Measurements from ENCODE around the gene MAML2.

The MAML2 gene

DNA sequence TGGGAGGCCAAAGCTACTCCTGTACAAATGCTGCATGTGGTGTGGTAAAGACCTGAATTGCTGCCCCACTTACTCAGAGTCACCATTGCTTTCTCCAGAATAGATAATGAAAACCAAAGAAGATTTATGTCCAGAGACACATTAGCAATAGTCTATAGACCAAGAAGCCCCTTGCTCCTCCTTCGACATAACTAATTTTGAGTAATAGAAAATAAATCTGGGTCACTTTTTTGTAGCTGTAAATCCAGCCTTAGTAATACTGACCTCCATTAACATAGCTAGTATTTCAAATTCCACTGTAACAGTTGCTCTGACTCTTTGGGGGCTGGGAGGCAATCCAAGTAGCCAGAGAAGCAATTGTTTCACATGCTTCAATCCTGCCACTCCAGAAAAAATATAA, 145.9 kb downstream of the MAML2 start:
- TF ChIP-seq, protein P1, sequence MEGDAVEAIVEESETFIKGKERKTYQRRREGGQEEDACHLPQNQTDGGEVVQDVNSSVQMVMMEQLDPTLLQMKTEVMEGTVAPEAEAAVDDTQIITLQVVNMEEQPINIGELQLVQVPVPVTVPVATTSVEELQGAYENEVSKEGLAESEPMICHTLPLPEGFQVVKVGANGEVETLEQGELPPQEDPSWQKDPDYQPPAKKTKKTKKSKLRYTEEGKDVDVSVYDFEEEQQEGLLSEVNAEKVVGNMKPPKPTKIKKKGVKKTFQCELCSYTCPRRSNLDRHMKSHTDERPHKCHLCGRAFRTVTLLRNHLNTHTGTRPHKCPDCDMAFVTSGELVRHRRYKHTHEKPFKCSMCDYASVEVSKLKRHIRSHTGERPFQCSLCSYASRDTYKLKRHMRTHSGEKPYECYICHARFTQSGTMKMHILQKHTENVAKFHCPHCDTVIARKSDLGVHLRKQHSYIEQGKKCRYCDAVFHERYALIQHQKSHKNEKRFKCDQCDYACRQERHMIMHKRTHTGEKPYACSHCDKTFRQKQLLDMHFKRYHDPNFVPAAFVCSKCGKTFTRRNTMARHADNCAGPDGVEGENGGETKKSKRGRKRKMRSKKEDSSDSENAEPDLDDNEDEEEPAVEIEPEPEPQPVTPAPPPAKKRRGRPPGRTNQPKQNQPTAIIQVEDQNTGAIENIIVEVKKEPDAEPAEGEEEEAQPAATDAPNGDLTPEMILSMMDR (conservative IDR thresholded peaks at IDR 0.05; ENCODE audit: low read depth): no peak
- POLR2A ChIA-PET (ENCODE audit: low non-redundant PET): no interaction called here
- no peak for DNase-seq (ENCODE audit: low spot score)
- H3K27ac ChIP-seq: no peak overlapping the region
- CTCF ChIA-PET: no interaction called here

DNA sequence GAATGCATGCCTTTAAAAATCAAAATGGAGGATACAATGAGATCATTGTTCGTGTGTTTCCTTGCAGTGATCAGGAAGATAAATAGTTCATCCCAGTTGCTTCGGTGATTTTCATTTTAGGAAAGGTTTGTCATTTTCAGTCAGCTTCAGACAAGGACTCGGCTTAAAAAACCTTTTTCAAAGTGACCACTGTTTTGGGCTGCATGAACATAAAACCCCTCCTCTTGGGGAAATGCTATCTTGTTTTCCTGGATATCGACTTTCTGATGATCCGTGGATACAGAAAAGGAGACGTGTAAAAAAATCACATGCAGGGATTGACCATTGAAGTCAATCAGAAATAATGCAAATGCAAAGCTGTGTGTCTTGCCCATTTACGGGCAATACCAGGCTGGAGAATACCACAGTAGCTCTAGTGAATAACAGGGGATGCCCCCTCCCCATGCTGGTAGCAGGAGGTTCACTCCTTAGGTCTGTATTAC, 146.8 kb downstream of the MAML2 start:
- CTCF ChIA-PET: no interaction called here
- no peak overlapping the region for H3K27ac ChIP-seq
- TF ChIP-seq, protein P1 (conservative IDR thresholded peaks at IDR 0.05; ENCODE audit: low read depth): no peak
- no peak for DNase-seq (ENCODE audit: low spot score)
- POLR2A ChIA-PET (ENCODE audit: low non-redundant PET): no interaction called here

DNA sequence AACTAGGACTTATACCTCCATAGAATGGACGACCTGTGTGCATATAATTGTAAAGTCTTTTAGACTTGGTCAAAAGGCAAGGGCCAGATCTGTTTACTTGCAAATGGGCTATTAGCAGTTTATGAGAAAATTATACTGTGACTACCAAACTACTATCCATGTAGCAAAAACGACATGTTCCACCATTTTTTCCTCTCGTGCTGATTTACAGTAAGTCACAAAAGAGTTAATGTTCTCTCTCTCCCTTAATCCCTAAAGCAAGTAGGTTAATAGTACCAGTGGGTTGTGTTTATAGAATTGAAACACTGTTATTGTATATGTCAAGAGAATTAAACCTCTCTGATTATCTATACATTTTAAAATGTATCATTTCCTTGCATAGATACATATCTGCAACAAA, 147.3 kb downstream of the MAML2 start:
- TF ChIP-seq, protein P1 (conservative IDR thresholded peaks at IDR 0.05; ENCODE audit: low read depth): no peak
- no peak for DNase-seq (ENCODE audit: low spot score)
- H3K27ac ChIP-seq: no peak overlapping the region
- CTCF ChIA-PET: no interaction called here
- POLR2A ChIA-PET (ENCODE audit: low non-redundant PET): no interaction called here

DNA sequence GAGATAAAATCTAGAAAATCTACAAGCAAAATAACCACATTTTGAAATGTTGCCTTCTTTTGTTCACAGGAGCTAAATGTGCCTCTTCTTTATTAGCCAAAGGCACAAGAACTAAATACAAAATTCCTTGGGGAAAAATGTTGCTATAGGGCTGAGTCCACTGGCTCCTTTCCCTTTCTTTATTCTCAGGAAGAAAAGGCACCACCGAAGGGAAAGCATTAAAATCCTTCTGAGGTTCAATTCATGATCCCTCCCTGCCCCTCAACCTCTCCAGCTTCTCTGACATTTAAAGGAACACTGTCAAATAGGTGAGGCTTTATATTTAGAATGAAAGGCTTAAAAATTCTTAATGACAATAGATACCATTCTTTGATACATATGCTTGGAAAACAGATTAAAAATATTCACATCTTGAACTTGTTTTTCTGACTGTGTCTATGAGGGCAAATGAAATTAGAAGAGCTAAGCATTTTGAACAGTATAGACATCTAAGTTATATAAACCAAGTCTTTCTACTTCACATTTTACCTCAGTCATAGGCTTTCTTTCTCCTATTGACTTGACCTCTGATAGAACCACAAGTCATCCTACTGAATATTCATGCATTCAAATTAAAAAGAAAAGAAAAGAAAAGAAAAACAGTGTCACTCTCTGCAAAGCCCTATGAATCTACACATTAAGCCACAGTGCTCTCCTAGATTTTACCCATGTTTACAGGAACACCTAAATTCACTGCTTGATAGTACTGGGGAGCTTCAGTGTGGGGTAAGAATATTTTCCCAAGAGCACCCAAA, 148.2 kb downstream of the MAML2 start:
- CTCF ChIA-PET: no interaction called here
- TF ChIP-seq, protein P1 (conservative IDR thresholded peaks at IDR 0.05; ENCODE audit: low read depth): no peak
- POLR2A ChIA-PET (ENCODE audit: low non-redundant PET): no interaction called here
- no peak overlapping the region for H3K27ac ChIP-seq
- DNase-seq (ENCODE audit: low spot score): no peak

DNA sequence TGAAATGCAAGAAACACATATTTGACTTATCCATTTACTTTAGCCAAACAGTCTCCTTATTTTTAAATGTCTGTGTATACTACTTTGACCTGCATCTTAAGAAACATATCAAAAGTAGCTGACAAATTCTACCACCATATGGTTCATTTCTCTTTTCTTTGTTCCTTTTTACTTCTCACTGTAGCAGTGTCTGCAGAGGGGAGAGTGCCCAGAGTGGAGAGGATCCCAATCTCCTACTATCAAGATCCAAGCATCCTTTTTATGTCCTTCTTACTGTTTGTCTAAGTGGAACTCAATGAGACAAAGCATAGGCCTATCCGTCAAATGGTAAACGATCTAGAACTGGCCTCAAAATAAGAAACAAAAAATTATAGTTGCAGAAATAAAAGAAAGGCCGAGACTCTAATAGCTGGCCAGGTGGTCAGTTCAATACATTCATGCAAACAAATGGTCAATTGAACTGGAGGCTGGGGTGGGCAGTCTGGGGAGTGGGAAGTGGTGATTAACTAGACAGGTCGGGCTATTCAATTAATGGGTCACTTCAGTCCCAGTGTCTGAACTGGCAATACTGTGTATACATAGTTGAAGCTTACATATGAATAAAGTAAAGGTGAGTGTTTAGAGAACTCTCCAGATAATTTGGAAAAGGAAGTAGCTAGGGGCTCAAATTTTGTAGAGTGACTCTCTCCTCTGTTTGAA, 149.1 kb downstream of the MAML2 start:
- ChIA-PET POLR2A (ENCODE audit: low non-redundant PET) (no interaction called here), CTCF (no interaction called here)
- H3K27ac ChIP-seq: no peak overlapping the region
- TF ChIP-seq, protein P1 (conservative IDR thresholded peaks at IDR 0.05; ENCODE audit: low read depth): no peak
- DNase-seq (ENCODE audit: low spot score): no peak

DNA sequence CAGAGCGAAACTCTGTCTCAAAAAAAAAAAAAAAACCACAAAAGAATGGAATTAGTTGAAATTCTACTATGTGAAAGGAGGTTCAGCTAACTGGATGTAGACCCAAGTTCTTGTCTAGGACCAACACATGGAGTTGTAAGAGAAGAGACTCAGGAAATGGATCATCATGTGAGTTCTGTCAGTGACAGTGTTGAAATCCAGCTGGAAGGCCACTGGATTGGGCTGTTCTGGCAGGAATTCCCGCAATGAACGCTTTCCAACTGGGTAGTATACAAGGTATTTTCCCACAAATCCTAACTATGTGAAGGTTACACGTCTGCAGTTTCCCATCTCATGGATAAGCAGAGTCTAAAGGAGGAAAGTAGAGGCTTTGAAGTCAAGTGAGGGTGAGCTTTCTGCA, 151.2 kb downstream of the MAML2 start:
- POLR2A ChIA-PET (ENCODE audit: low non-redundant PET): no interaction called here
- CTCF ChIA-PET: no interaction called here
- DNase-seq (ENCODE audit: low spot score): no peak
- TF ChIP-seq, protein P1 (conservative IDR thresholded peaks at IDR 0.05; ENCODE audit: low read depth): no peak
- no peak overlapping the region for H3K27ac ChIP-seq
